Measurements from ENCODE around the gene TGM2.
A peak's percentile ranks its signal among the peaks of the same experiment; 100 is the strongest.

Gene TGM2

GRCh38 chr20:38117635-38118034 is 47.4 kb downstream of the TGM2 start:
- ATAC-seq = peak; percentile 68
- no peak for TF ChIP-seq RARB (CRISPR knock-in tag; IDR thresholded peaks at IDR 0.05)
- peak; percentile 29; the same call in 1 of the 2 replicates for TF ChIP-seq ZC3H10 (CRISPR knock-in tag; IDR thresholded peaks at IDR 0.05)
- TF ChIP-seq ISL1 (CRISPR knock-in tag; IDR thresholded peaks at IDR 0.05) = peak; percentile 96
- no peak for TF ChIP-seq GLIS3 (CRISPR knock-in tag; IDR thresholded peaks at IDR 0.05)
- no peak for TF ChIP-seq BACH2 (CRISPR knock-in tag; IDR thresholded peaks at IDR 0.05; ENCODE audit: borderline replicate concordance)
- no peak for TF ChIP-seq PPARA (CRISPR knock-in tag; IDR thresholded peaks at IDR 0.05; ENCODE audit: borderline replicate concordance)
- no peak for TF ChIP-seq TSHZ2 (CRISPR knock-in tag; IDR thresholded peaks at IDR 0.05)
- no peak for TF ChIP-seq ARNTL (CRISPR knock-in tag; IDR thresholded peaks at IDR 0.05; ENCODE audit: borderline replicate concordance, low read depth)
- peak; percentile 67; the same call in 1 of the 2 replicates for TF ChIP-seq PATZ1 (CRISPR knock-in tag; IDR thresholded peaks at IDR 0.05; ENCODE audit: borderline replicate concordance)
- no peak for TF ChIP-seq OSR1 (CRISPR knock-in tag; IDR thresholded peaks at IDR 0.05)
- peak; percentile 93 for TF ChIP-seq CREB5 (CRISPR knock-in tag; IDR thresholded peaks at IDR 0.05; ENCODE audit: low read depth)
- no peak for TF ChIP-seq TCF4 (CRISPR knock-in tag; IDR thresholded peaks at IDR 0.05; ENCODE audit: borderline replicate concordance)
- no peak for TF ChIP-seq SNAI2 (CRISPR knock-in tag; IDR thresholded peaks at IDR 0.05)
- peak; percentile 70; the same call in 1 of the 2 replicates for TF ChIP-seq ZFP3 (CRISPR knock-in tag; IDR thresholded peaks at IDR 0.05)
- TF ChIP-seq ZNF70 (CRISPR knock-in tag; IDR thresholded peaks at IDR 0.05) = no peak
- TF ChIP-seq ZNF565 (CRISPR knock-in tag; conservative IDR thresholded peaks at IDR 0.05; ENCODE audit: low read depth) = no peak
- no peak for TF ChIP-seq ZNF8 (CRISPR knock-in tag; IDR thresholded peaks at IDR 0.05)
- no peak for TF ChIP-seq ESRRG (CRISPR knock-in tag; IDR thresholded peaks at IDR 0.05)
- TF ChIP-seq ZFP30 (CRISPR knock-in tag; IDR thresholded peaks at IDR 0.05) = no peak
- TF ChIP-seq TOX (CRISPR knock-in tag; IDR thresholded peaks at IDR 0.05; ENCODE audit: borderline replicate concordance) = no peak; the same call in 1 of the 2 replicates
- TF ChIP-seq CSRNP3 (CRISPR knock-in tag; IDR thresholded peaks at IDR 0.05) = 0 out of 2 replicates have a peak, but pooled peaks have one; percentile 43
- TF ChIP-seq CSDC2 (CRISPR knock-in tag; IDR thresholded peaks at IDR 0.05) = no peak; the same call in 1 of the 2 replicates
- TF ChIP-seq POU6F1 (CRISPR knock-in tag; IDR thresholded peaks at IDR 0.05; ENCODE audit: borderline replicate concordance, low read depth) = no peak

- TF ChIP-seq POU6F1 (CRISPR knock-in tag; IDR thresholded peaks at IDR 0.05; ENCODE audit: borderline replicate concordance, low read depth) (no peak), CSDC2 (CRISPR knock-in tag; IDR thresholded peaks at IDR 0.05) (0 out of 2 replicates have a peak, but pooled peaks have one; percentile 37), ZNF70 (CRISPR knock-in tag; IDR thresholded peaks at IDR 0.05) (no peak)
These were observed 47.9 kb downstream of the TGM2 start for GRCh38 chr20:38117205-38117604.

More at GRCh38 chr20:38117205-38117604, 47.9 kb downstream of the TGM2 start:
- no peak for ATAC-seq
